ENCODE results near the gene SLC38A2. TPM values are rescaled to one million over a fixed set of nuclear protein-coding genes. Genes with fewer than 3 reads are reported as not detected.

The SLC38A2 gene
- total RNA-seq, 1 donor from 2014 or later, result 262 TPM

- H3K4me3 Mint-ChIP-seq (ENCODE audit: unreplicated experiment), result no peak overlapping the region
- no peak for TF ChIP-seq CTCF (IDR thresholded peaks at IDR 0.05; ENCODE audit: partially characterized antibody, unreplicated experiment)
- peaks cover 30% of the 10 kb centered on the region for H3K4me1 Mint-ChIP-seq (ENCODE audit: low read depth, unreplicated experiment)
- peaks cover 4% of the 10 kb centered on the region for H3K27me3 Mint-ChIP-seq (ENCODE audit: unreplicated experiment)
- DNase-seq, result no peak
- H3K36me3 Mint-ChIP-seq (ENCODE audit: unreplicated experiment), result no peaks in the 10 kb centered on the region
- H3K9me3 Mint-ChIP-seq (ENCODE audit: unreplicated experiment), result peaks cover 5% of the 10 kb centered on the region
- no peak overlapping the region for H3K27ac Mint-ChIP-seq (ENCODE audit: unreplicated experiment)
Observed at GRCh38 chr12:46389031-46389616, 16.6 kb upstream of the SLC38A2 start.

DNA sequence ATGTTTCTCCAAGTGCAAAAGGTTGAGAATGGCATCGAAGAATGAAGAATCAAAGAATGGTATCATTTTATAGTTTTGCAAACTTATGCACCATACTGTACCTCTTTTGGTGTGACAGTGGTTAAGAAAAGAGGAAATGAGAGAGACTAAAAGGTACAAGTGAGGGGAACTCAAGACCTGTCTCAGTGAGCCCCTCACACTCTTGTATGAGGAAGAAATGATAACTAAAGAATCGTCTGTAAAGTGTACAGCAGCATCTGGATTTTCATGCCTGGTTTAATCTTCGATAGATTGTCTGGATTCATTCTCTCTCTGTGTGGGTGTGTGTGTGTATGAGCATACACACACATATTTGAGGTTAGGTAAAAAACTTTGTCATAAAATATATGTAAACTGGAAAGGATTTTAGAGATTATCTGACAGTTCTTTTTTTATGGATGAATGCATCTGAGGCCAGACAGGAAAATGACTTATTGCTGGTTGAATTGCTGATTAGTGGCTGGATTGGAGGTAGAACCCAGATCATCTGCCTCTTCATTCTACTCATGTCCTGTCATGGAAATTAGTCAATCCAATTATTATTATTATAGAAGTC is 16.0 kb upstream of the SLC38A2 start:
- H3K9me3 Mint-ChIP-seq (ENCODE audit: unreplicated experiment), result peaks cover 6% of the 10 kb centered on the region
- no peaks in the 10 kb centered on the region for H3K36me3 Mint-ChIP-seq (ENCODE audit: unreplicated experiment)
- no peak overlapping the region for H3K27ac Mint-ChIP-seq (ENCODE audit: unreplicated experiment)
- H3K4me3 Mint-ChIP-seq (ENCODE audit: unreplicated experiment), result no peak overlapping the region
- no peak for DNase-seq
- H3K27me3 Mint-ChIP-seq (ENCODE audit: unreplicated experiment), result peaks cover 4% of the 10 kb centered on the region
- TF ChIP-seq CTCF (IDR thresholded peaks at IDR 0.05; ENCODE audit: partially characterized antibody, unreplicated experiment), result no peak
- peaks cover 30% of the 10 kb centered on the region for H3K4me1 Mint-ChIP-seq (ENCODE audit: low read depth, unreplicated experiment)

GRCh38 chr12:46387670-46388069 is 15.1 kb upstream of the SLC38A2 start:
- Mint-ChIP-seq H3K4me1 (ENCODE audit: low read depth, unreplicated experiment) (peaks cover 31% of the 10 kb centered on the region), H3K9me3 (ENCODE audit: unreplicated experiment) (peaks cover 8% of the 10 kb centered on the region), H3K4me3 (ENCODE audit: unreplicated experiment) (no peak overlapping the region), H3K36me3 (ENCODE audit: unreplicated experiment) (no peaks in the 10 kb centered on the region), H3K27ac (ENCODE audit: unreplicated experiment) (no peak overlapping the region), H3K27me3 (ENCODE audit: unreplicated experiment) (peaks cover 6% of the 10 kb centered on the region)
- TF ChIP-seq CTCF (IDR thresholded peaks at IDR 0.05; ENCODE audit: partially characterized antibody, unreplicated experiment), result no peak
- DNase-seq, result no peak

DNA sequence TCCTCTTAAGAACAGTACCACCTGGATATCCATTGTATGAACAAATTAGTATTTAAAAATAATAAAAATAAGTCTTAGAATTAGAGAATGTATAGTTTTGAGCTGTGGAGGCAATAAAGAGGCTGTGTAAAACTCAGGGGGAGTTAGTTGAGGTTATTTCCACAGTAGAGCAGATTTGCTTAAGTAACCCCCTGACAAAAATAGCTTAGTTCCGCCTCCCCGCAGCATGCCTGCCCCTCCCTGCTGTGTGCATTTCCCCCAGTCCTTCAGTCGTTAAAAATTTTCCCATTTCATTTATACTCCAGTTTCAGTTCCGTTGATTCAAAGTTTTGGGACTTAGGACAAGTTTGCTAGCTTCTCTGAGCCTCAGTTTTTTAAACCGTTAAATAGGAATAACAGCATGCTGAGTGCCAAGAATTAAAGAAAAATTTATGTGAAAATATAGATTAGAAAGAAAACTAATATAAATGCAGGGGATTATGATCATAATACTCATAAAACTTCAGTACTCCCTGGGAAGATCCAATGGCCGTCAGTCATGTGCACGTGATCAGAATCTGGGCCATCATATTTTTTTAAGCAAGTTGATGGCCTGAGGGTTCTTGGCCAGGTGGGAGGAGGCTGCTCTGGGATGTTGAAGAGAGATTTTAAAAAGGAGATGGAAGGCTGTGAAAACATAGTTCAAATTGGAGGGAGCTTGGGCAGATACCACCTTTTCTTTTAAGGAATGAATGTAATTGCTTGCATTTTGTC is 14.5 kb upstream of the SLC38A2 start:
- Mint-ChIP-seq H3K4me1 (ENCODE audit: low read depth, unreplicated experiment) (peaks cover 31% of the 10 kb centered on the region), H3K27ac (ENCODE audit: unreplicated experiment) (no peak overlapping the region)
- DNase-seq, result no peak

More for the DNA sequence above, 14.5 kb upstream of the SLC38A2 start:
- no peaks in the 10 kb centered on the region for H3K36me3 Mint-ChIP-seq (ENCODE audit: unreplicated experiment)
- H3K4me3 Mint-ChIP-seq (ENCODE audit: unreplicated experiment), result peak overlapping the region; percentile 3
- peaks cover 11% of the 10 kb centered on the region for H3K9me3 Mint-ChIP-seq (ENCODE audit: unreplicated experiment)
- TF ChIP-seq CTCF (IDR thresholded peaks at IDR 0.05; ENCODE audit: partially characterized antibody, unreplicated experiment), result no peak
- H3K27me3 Mint-ChIP-seq (ENCODE audit: unreplicated experiment), result peaks cover 7% of the 10 kb centered on the region
